Progenitor cell of endocrine pancreas (in vitro differentiated cells): ENCODE measurements around the gene PRPF6. TPM values are rescaled to one million over a fixed set of nuclear protein-coding genes. Genes with fewer than 3 reads are reported as not detected.

Experiments used
- DNase-seq: peaks from one replicate; pipeline ENCODE4 v3.0.0; 2021; ENCODE audit warnings: low spot score; ENCODE audit not compliant: unreplicated experiment
- H3K27ac Mint-ChIP-seq: 2 replicates; pipeline ENCODE4 v1.8.0; 2021; ENCODE audit warnings: mild to moderate bottlenecking, moderate library complexity, mixed read lengths
- H3K27me3 Mint-ChIP-seq: 2 replicates; pipeline ENCODE4 v1.8.0; 2021; ENCODE audit warnings: mixed read lengths
- H3K36me3 Mint-ChIP-seq: 2 replicates; pipeline ENCODE4 v1.8.0; 2022; ENCODE audit warnings: mixed read lengths; ENCODE audit not compliant: insufficient read depth
- H3K4me1 Mint-ChIP-seq: 2 replicates; pipeline ENCODE4 v1.8.0; 2021; ENCODE audit warnings: low read depth, mixed read lengths
- H3K4me3 Mint-ChIP-seq: 2 replicates; pipeline ENCODE4 v1.8.0; 2021; ENCODE audit warnings: low read depth, mild to moderate bottlenecking, moderate library complexity, mixed read lengths
- H3K9me3 Mint-ChIP-seq: 2 replicates; pipeline ENCODE4 v1.8.0; 2021; ENCODE audit warnings: low read depth, mixed read lengths
- total RNA-seq: library from RNA; stranded (reverse); gene quantifications from 2 replicates; pipeline ENCODE4 v1.2.1, GENCODE V29; 2021
- TF ChIP-seq, protein P1 (sequence below): fragments of 200-600 bp; sonication (generic); IDR thresholded peaks from one replicate; pipeline ENCODE4 v1.5.0; 2021; ENCODE audit warnings: antibody characterized with exemption, mild to moderate bottlenecking; ENCODE audit not compliant: unreplicated experiment

Gene PRPF6
- total RNA-seq, 1 donor from 2014 or later = 76.4 TPM

DNA sequence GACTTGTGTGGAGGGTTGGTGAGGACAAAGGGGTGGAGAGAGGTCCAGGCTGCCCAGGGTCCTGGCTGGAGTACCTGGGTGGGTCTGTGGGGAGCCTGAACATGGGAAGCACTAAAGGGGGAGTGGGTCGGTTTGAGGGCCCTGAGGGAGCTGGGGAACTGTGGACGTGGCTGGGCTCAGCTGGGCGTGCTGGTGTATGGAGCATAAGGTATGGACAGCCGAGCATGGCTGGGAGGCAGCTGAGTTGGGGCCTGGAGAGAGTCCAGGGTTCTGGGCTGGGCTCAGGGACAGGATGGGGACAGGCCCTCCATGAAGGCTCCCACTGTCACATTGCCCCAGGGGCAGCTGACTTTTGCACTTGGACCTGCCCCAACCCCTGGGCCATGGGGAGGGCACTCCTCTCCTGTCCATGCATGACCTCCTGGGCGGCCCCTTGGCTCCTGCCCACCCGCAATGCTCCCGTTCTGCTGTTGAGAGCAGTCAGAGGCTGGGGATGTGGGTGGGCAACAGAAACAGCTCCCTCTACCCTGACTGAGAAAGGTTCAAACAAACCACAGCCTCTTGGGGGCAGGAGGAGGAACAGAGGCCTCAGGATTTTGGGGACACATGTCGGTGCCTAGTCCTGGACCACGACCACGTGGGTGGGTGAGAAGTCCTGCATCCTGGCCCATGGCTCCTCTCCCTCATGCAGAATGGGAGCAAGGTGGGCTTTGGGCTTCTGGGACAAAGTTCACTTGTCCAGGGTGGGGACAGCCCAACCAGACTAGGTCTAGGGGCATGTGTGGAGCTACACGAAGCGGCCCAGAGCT is 59.5 kb downstream of the PRPF6 start:
- no peak overlapping the region for H3K27ac Mint-ChIP-seq
- no peaks in the 10 kb centered on the region for H3K36me3 Mint-ChIP-seq
- H3K9me3 Mint-ChIP-seq = no peaks in the 10 kb centered on the region
- H3K27me3 Mint-ChIP-seq = peaks cover 31% of the 10 kb centered on the region
- TF ChIP-seq, protein P1, sequence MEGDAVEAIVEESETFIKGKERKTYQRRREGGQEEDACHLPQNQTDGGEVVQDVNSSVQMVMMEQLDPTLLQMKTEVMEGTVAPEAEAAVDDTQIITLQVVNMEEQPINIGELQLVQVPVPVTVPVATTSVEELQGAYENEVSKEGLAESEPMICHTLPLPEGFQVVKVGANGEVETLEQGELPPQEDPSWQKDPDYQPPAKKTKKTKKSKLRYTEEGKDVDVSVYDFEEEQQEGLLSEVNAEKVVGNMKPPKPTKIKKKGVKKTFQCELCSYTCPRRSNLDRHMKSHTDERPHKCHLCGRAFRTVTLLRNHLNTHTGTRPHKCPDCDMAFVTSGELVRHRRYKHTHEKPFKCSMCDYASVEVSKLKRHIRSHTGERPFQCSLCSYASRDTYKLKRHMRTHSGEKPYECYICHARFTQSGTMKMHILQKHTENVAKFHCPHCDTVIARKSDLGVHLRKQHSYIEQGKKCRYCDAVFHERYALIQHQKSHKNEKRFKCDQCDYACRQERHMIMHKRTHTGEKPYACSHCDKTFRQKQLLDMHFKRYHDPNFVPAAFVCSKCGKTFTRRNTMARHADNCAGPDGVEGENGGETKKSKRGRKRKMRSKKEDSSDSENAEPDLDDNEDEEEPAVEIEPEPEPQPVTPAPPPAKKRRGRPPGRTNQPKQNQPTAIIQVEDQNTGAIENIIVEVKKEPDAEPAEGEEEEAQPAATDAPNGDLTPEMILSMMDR = no peak
- no peak overlapping the region for H3K4me3 Mint-ChIP-seq
- H3K4me1 Mint-ChIP-seq = peaks cover 13% of the 10 kb centered on the region
- DNase-seq = no peak

DNA sequence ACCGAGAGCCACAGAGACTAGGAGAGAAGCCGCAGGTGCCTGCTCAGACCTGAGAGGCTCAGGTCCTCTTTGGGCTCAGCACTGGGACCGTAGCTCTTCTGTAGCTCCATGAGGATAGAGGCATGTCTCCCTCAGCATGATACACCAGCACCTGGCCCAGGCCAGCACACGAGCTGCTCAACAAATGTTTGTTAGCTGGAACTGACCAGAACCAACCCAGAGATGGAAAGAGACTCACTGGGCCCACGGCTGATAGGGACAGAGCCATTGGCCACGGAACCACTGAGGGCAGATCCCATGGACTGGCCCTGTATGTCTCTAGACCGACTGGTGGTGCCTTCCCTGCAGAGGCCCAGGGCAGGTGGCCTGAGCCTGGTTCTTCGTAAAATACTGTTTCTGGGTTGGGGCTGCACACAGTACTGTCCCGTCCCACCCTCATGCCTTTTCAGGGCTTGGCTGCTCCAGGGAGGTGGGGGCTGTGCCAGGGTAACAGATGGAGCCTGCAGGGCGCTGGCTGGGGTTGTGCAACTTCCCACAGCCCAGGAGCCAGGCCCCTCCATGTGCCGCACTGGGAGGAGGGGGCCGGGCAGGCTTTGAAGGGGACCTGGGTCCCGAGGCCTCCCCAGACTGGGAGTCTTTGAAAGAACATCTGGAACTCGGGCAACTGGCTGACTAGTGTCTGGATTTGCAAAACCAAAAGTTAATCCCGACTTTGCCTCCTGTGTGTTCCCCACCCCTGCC is 60.3 kb downstream of the PRPF6 start:
- Mint-ChIP-seq H3K4me1 (peaks cover 9% of the 10 kb centered on the region), H3K27me3 (peaks cover 38% of the 10 kb centered on the region), H3K9me3 (no peaks in the 10 kb centered on the region), H3K4me3 (no peak overlapping the region), H3K36me3 (no peaks in the 10 kb centered on the region), H3K27ac (no peak overlapping the region)
- DNase-seq = no peak
- TF ChIP-seq, protein P1 = no peak

DNA sequence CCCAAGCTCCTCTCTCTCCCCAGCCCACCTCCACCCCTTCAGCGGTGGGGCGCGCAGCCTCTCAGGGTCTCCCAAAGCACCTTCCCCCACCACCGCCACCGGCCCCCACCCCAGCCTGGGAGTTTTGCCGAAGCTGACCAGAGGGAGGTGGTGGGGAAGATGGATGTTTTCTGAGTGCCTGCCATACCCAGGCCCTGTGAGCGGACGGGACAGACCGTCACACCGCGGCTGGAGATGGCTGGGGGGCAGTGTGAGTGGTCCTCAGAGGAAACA is 60.8 kb downstream of the PRPF6 start:
- TF ChIP-seq, protein P1 = no peak
- no peaks in the 10 kb centered on the region for H3K9me3 Mint-ChIP-seq
- DNase-seq = no peak
- no peak overlapping the region for H3K4me3 Mint-ChIP-seq
- H3K4me1 Mint-ChIP-seq = peaks cover 4% of the 10 kb centered on the region
- peaks cover 43% of the 10 kb centered on the region for H3K27me3 Mint-ChIP-seq
- no peaks in the 10 kb centered on the region for H3K36me3 Mint-ChIP-seq
- no peak overlapping the region for H3K27ac Mint-ChIP-seq

DNA sequence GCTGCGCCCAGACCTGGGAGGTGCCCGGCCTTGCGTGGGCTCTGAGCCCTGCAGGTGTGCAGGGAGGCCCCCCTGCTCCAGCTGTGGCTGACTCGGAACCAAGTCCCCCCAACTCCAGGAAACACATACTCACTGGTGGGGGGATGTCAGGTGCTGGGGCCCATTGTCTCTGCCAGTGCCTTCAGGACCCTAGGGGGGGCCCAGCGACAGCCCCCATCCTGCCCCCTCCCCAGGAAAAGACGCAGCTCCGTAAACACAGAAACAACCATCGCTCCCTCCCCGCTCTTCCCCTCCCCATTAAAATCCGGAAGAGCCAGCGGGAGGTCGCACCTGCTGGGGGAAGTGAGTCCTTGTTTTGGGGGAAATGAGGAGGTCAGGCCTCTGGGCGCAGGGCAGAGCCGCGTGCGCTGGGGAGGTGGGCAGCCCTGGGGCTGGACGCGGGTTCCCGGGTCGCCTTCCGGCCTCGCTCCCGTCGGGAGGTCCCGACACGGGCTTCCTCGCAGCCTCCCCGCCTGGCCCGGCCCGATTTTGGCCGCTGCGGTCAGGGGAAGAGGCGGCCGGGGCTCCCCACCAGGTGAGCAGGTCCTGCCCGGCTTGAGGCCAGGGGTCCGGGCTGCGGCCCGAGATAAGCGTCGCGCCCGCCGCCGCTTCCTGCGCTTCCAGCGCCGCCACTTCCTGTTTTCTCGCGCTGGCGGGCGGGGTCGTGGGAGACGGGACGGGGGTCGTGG is 61.3 kb downstream of the PRPF6 start:
- H3K4me3 Mint-ChIP-seq = peak overlapping the region; percentile 42
- TF ChIP-seq, protein P1 = no peak

DNA sequence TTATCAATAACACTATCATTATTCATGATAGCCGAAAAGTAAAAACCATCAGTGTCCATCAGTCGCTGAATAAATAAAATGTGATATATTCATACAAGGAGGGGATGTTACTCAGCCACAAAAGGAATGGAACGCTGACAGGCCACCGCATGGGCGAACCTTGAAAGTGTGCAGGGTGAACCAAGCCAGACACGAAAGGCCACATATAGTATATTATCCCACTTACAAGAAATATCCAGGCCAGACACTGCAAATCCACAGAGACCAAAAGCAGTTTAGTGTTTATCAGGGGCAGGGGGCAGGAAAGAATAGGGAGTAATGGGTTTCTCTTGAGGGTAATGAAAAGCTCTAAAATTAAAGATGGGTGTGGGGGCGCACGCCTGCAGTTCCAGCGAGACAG is 62.8 kb downstream of the PRPF6 start:
- no peak overlapping the region for H3K27ac Mint-ChIP-seq
- H3K9me3 Mint-ChIP-seq = no peaks in the 10 kb centered on the region
- peaks cover 52% of the 10 kb centered on the region for H3K27me3 Mint-ChIP-seq
- DNase-seq = no peak
- H3K36me3 Mint-ChIP-seq = no peaks in the 10 kb centered on the region
- H3K4me3 Mint-ChIP-seq = no peak overlapping the region
- TF ChIP-seq, protein P1 = no peak
- H3K4me1 Mint-ChIP-seq = peaks cover 2% of the 10 kb centered on the region

More for the DNA sequence above, 61.3 kb downstream of the PRPF6 start:
- Mint-ChIP-seq H3K27ac (no peak overlapping the region), H3K4me1 (peaks cover 4% of the 10 kb centered on the region), H3K9me3 (no peaks in the 10 kb centered on the region), H3K27me3 (peaks cover 48% of the 10 kb centered on the region), H3K36me3 (no peaks in the 10 kb centered on the region)
- no peak for DNase-seq
